BLaER1 (cell line): Measurements from ENCODE around the gene PNCK.

Experiments
- H3K27ac ChIP-seq: shearing (Covaris generic); formaldehyde crosslinking; 2 replicates; pipeline ENCODE4 v1.8.1; 2022
- H3K27me3 ChIP-seq: shearing (Covaris generic); formaldehyde crosslinking; 2 replicates; pipeline ENCODE4 v1.8.1; 2022
- H3K36me3 ChIP-seq: shearing (Covaris generic); formaldehyde crosslinking; 2 replicates; pipeline ENCODE4 v1.8.1; 2022
- H3K4me1 ChIP-seq: shearing (Covaris generic); formaldehyde crosslinking; 2 replicates; pipeline ENCODE4 v1.8.1; 2022
- H3K4me2 ChIP-seq: shearing (Covaris generic); formaldehyde crosslinking; 2 replicates; pipeline ENCODE4 v1.8.1; 2022
- H3K4me3 ChIP-seq: shearing (Covaris generic); formaldehyde crosslinking; 2 replicates; pipeline ENCODE4 v1.8.1; 2022
- H3K9ac ChIP-seq: shearing (Covaris generic); formaldehyde crosslinking; 2 replicates; pipeline ENCODE4 v1.8.1; 2022
- H3K9me3 ChIP-seq: shearing (Covaris generic); formaldehyde crosslinking; 2 replicates; pipeline ENCODE4 v1.8.1; 2022
- H4K20me1 ChIP-seq: shearing (Covaris generic); formaldehyde crosslinking; 2 replicates; pipeline ENCODE4 v1.8.1; 2022
- Cebpa-rat ChIP-seq: shearing (Covaris generic); IDR thresholded peaks from 2 replicates; pipeline ENCODE4 v1.8.1; 2022

The PNCK gene

DNA sequence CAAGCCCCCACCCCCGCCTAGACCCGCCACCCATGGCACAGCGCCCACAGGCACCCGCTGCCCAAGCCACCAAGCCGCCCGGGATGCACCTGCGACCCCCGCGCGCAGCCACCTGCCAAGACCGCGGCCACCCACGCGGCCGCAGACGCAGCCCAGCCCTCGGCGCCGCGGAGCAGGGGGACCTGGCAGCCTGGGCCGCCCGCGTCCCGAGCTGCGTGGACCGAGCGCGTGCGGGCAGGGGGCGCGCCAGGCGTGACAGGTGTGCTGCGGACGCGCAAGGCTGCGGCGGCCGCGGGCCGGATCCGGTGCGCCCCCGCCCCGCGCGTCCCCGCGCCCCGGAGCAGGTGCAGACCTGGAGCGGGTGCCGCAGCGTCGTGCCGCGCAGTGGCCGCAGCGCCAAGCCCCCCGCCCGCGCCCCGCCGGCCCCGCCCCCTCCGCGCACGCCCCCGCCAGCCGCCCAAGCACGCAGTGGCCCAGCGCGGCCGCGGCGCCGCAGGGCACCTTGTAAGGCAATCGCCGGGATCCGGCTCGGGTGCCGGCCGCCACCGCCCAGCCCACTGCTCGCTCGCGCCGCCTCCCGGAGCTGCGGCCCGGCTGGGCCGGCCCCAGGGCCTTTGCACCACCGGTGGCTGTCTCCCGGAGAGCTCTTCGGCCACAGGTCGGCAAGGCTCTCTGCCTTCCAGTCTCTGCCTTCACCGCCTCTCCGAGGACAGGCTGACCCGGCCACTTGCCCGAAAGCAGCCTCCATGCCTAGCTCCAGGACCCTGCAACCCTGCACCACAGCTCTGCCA is at the start of gene PNCK:
Gene PNCK (minus strand): TSS at position 386 of the 791 bp plus-strand sequence. CDS start 737 bp downstream, outside the sequence.
- Histone ChIP-seq H3K4me2 (no peak within 1 kb of the TSS), H3K27me3 (peaks cover 45% of the 10 kb centered on the region), H3K4me3 (no peak within 1 kb of the TSS), H4K20me1 (no peaks in the 10 kb centered on the region; the same call in 1 of the 2 replicates), H3K9me3 (peaks cover 36% of the 10 kb centered on the region; the same call in 1 of the 2 replicates), H3K36me3 (no peaks in the 10 kb centered on the region), H3K4me1 (no peaks in the 10 kb centered on the region), H3K9ac (no peak within 1 kb of the TSS), H3K27ac (no peak within 1 kb of the TSS)
- TF ChIP-seq Cebpa-rat = no peak

DNA sequence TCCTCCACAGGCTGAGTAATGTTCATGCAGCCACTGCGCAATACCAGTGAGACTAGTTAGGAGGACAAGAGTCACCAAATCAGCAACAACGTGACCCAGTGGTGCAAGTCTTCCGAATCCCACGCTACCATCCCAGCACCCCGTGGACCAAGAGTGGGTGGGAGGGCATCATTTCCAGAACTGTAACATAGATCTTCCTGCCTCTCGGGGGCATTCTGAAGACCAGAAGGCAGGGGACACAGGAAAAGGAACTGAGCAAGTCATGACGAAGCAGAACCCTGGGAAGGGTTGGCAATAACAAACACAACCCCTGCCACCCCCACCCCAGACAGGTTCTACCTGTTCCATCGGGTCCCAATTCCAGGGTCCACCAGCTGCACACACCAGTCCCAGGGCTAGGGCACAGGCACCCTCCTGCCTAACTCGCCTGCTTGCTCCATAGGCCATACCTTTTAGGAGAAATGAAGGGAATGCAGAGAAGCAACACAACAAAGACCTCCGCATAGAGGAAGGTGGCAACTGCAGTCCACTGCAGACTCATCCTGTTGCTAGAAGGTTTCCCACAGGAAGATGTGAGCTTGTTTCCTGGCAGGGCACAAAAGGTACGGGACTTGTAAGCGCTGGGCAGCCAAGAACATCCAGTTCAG is 49.2 kb upstream of the PNCK start:
- Histone ChIP-seq H3K9ac (peak overlapping the region; percentile 90), H3K27ac (peak overlapping the region; percentile 88), H3K27me3 (peaks cover 47% of the 10 kb centered on the region), H3K4me2 (peak overlapping the region; percentile 92), H3K36me3 (peaks cover 34% of the 10 kb centered on the region), H4K20me1 (peaks cover 59% of the 10 kb centered on the region), H3K4me1 (peaks cover 44% of the 10 kb centered on the region), H3K4me3 (peak overlapping the region; percentile 76), H3K9me3 (peaks cover 42% of the 10 kb centered on the region)
- no peak for TF ChIP-seq Cebpa-rat

DNA sequence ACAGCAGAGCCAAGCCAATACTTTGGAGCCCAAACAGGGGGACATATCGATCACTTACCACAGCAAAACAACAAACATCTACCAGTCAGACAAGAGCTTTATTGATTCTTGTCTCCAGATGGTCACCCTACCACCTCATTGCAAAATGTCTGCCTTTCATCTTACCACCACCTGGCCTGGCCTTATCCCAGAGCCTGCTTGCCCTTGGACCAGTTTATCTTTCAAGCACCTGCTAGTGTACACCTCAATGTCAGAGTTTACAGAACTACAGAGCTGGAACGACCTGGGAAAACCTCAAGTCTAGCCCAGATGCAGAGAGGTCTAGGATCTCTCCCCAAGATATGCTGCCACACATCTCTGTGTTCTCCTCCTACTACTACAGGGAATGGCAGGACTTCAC is 46.1 kb upstream of the PNCK start:
- Histone ChIP-seq H4K20me1 (peaks cover 91% of the 10 kb centered on the region), H3K4me2 (no peak overlapping the region), H3K4me3 (no peak overlapping the region), H3K9ac (no peak overlapping the region), H3K4me1 (peaks cover 30% of the 10 kb centered on the region), H3K27ac (no peak overlapping the region), H3K9me3 (peaks cover 17% of the 10 kb centered on the region), H3K27me3 (peaks cover 70% of the 10 kb centered on the region), H3K36me3 (peaks cover 54% of the 10 kb centered on the region)
- no peak for TF ChIP-seq Cebpa-rat

DNA sequence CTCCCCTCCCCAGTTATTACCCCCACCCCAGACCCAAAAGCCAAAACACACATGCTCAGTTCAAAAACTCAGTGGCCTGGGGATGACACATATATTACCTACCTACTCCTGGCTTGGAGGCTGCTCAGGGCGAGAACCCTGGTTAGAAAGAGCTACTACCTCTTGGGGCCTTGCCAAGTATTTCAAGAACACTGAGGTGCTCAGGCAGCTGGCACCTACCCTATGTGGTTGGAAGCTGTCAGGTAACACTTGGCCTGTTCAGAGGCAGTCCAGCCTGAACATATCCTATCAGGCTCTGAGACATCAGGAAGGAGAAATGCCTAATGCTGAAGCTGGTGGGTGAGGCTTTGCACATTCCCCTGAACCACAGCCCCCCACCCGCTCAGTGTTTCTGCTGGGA is 45.6 kb upstream of the PNCK start:
- no peak for TF ChIP-seq Cebpa-rat
- Histone ChIP-seq H3K9me3 (peaks cover 15% of the 10 kb centered on the region; the same call in 1 of the 2 replicates), H3K4me3 (no peak overlapping the region), H3K9ac (no peak overlapping the region), H3K27me3 (peaks cover 75% of the 10 kb centered on the region), H3K4me2 (no peak overlapping the region), H3K4me1 (peaks cover 30% of the 10 kb centered on the region), H3K27ac (no peak overlapping the region), H3K36me3 (peaks cover 59% of the 10 kb centered on the region), H4K20me1 (peaks cover 95% of the 10 kb centered on the region)

DNA sequence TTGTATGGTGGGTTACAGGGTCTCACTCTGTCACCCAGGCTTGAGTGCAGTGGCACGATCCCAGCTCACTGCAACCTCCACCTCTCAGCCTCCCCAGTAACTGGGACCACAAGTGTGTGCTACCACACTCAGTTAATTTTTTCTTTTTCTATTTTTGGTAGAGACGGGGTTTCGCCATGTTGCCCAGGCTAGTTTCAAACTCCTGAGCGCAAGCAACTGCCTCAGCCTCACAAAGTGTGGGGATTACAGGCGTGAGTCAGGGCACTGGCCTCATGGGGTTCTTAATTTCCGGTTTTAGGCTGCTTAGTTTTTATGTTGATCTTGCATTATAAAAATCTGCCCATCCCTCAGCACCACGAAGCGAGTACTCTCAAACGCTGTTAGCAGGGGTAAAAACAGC is 43.8 kb upstream of the PNCK start:
- peak overlapping the region; percentile 40 for H3K4me2 ChIP-seq
- peaks cover 28% of the 10 kb centered on the region for H3K4me1 ChIP-seq
- peaks cover 74% of the 10 kb centered on the region for H3K36me3 ChIP-seq
- no peak overlapping the region for H3K27ac ChIP-seq
- H3K9me3 ChIP-seq = no peaks in the 10 kb centered on the region
- TF ChIP-seq Cebpa-rat = no peak
- H4K20me1 ChIP-seq = peaks cover 95% of the 10 kb centered on the region
- H3K4me3 ChIP-seq = no peak overlapping the region
- peaks cover 74% of the 10 kb centered on the region for H3K27me3 ChIP-seq
- no peak overlapping the region for H3K9ac ChIP-seq

DNA sequence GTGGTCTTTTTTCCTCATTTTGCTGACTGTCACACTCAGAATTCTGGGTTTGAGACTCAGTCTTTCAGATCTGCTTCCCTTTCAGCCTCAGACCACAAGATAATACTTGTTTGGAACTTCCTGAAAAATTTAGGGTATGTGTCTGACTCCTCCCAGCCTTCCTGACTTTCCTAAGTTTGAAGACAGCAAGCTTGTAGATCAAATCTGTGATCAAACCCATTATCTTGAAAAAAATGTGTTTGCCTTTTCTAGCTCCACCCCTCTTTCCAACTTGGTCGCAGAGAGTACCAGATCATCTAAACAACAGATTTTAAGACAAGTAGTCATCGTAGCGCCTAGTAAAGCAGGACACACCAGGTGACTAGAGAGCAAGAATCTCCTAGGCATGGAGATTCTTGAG is 40.6 kb upstream of the PNCK start:
- Histone ChIP-seq H3K4me2 (no peak overlapping the region), H3K27me3 (peaks cover 67% of the 10 kb centered on the region), H3K9me3 (no peaks in the 10 kb centered on the region), H3K4me1 (peaks cover 17% of the 10 kb centered on the region), H4K20me1 (peaks cover 95% of the 10 kb centered on the region), H3K27ac (no peak overlapping the region), H3K4me3 (no peak overlapping the region), H3K36me3 (peaks cover 85% of the 10 kb centered on the region), H3K9ac (no peak overlapping the region)
- TF ChIP-seq Cebpa-rat = no peak

DNA sequence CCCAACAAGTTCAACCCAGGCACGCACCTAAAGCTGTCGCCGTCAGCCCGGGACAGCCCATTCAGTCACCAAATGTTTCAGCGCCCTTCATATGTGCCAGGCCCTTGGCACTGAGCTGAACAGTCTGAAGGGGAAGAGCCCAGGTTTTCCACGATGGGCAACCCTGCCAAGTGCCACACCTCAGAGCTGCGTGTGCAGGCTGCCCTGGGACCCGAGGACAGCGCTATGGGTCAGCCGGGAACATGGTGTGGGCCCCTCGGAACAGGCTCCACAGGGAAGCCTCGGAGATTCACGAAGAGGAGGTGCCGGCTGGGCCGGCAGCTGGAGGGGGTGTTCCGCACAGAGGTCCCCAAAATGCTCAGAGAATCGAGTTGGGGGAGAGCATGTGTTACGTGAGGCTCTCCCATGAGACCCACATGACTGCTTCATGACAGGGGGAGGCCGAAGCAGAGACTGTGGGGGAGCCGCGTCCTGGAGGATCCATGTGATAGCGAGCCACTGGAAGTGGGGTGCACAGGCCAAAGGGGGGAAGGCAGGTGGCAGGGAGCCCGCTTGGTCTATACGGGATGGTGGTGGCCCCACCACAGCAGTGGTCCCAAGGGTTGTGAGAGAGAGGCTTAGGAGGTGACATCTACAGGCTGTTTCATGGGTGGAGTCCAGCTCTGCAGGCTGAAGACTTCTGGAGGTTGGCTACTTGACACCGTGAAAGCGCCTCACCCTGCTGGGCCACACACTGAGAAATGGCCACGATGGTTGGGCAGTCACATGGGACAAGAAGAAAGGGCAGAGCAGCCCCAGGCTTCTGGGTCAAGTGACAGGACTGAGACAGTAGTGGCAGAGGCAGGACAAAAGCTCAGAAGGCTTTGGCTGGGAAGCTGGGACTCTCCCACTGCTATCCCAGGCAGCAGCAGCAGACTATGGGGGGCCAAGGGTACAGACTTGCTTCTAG is 36.4 kb upstream of the PNCK start:
- Histone ChIP-seq H3K36me3 (peaks cover 79% of the 10 kb centered on the region), H3K9ac (no peak overlapping the region), H4K20me1 (peaks cover 96% of the 10 kb centered on the region), H3K9me3 (no peaks in the 10 kb centered on the region), H3K4me2 (no peak overlapping the region), H3K27ac (no peak overlapping the region), H3K4me3 (no peak overlapping the region), H3K4me1 (peaks cover 8% of the 10 kb centered on the region; the same call in 1 of the 2 replicates), H3K27me3 (peaks cover 78% of the 10 kb centered on the region)
- no peak for TF ChIP-seq Cebpa-rat

DNA sequence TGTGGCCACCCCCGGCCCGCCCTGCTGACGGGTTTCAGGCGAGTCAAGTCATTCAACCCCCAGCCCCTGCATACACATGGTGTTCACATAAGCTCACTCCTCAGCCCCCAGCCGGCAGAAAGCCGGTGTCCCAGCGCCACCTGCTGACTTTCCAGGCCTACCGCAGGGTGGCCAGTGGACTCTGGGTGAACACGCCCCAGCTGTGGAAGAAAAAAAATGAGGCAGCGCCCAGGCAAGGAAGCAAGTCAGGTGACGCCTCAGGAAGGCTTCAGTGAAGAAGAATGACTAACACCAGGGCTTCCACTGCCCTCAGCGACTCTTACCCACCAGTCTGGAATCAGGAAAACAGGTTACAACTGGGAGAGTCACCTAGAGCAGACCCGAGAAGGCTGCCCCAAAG is 34.8 kb upstream of the PNCK start:
- H4K20me1 ChIP-seq = peaks cover 100% of the 10 kb centered on the region
- H3K36me3 ChIP-seq = peaks cover 82% of the 10 kb centered on the region
- 0 out of 2 replicates have a peak overlapping the region, but pooled peaks have one; percentile 26 for H3K4me2 ChIP-seq
- H3K27me3 ChIP-seq = peaks cover 80% of the 10 kb centered on the region
- H3K9me3 ChIP-seq = no peaks in the 10 kb centered on the region
- H3K9ac ChIP-seq = no peak overlapping the region
- no peak overlapping the region for H3K4me3 ChIP-seq
- H3K27ac ChIP-seq = no peak overlapping the region
- no peak for TF ChIP-seq Cebpa-rat
- H3K4me1 ChIP-seq = peaks cover 8% of the 10 kb centered on the region; the same call in 1 of the 2 replicates

DNA sequence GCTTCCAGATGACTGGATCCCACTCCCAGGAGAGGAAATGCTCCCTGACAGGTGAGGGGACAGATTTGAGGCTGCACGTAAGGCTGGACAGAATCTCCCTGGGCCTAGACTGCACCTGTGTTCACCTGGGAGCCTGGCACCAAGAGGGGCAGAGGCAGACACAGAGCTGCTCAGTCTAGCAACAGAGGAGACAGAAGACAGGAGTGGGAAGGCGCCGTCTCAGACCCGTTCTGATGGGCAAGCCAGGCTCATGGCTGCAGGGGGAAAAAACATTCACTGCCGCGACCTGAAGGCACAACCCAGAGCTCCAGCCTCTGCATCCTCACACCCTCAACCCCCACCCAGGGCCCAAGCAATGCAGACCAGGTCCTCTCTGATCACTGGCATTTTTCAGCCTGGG is 33.8 kb upstream of the PNCK start:
- H3K4me1 ChIP-seq = peaks cover 8% of the 10 kb centered on the region; the same call in 1 of the 2 replicates
- peaks cover 100% of the 10 kb centered on the region for H4K20me1 ChIP-seq
- peaks cover 82% of the 10 kb centered on the region for H3K36me3 ChIP-seq
- H3K9me3 ChIP-seq = no peaks in the 10 kb centered on the region
- H3K4me2 ChIP-seq = no peak overlapping the region
- no peak overlapping the region for H3K9ac ChIP-seq
- no peak overlapping the region for H3K27ac ChIP-seq
- no peak for TF ChIP-seq Cebpa-rat
- H3K27me3 ChIP-seq = peaks cover 86% of the 10 kb centered on the region
- H3K4me3 ChIP-seq = no peak overlapping the region
